OCI-LY7 (cell line): ENCODE measurements around the gene SLFN5. TPM values are rescaled to one million over a fixed set of nuclear protein-coding genes. Genes with fewer than 3 reads are reported as not detected.

Experiments used
- BruUV-seq: library from RNA; stranded (reverse); fragments of 400-500 nt; replicated peaks from 2 replicates; lab custom pipeline; 2021; lab: Mats Ljungman, UMichigan
- CTCF ChIA-PET: fragments of 300-600 bp; sonication (Branson Sonifier 250); formaldehyde crosslinking; loops from one replicate; lab custom pipeline; 2022; ENCODE audit warnings: antibody characterized with exemption; ENCODE audit not compliant: unreplicated experiment; lab: Charles Lee
- POLR2A ChIA-PET: fragments of 300-600 bp; sonication (Branson Sonifier 250); formaldehyde crosslinking; loops from one replicate; lab custom pipeline; 2022; ENCODE audit warnings: antibody characterized with exemption; lab: Charles Lee
- DNase-seq: peaks from one replicate; pipeline ENCODE4 v3.0.0-alpha.2; 2015; ENCODE audit warnings: low spot score
- H2AFZ ChIP-seq: fragments of 200-600 bp; sonication (generic), shearing (Covaris generic); 2 replicates; pipeline ENCODE4 v1.6.1; 2014; ENCODE audit warnings: mild to moderate bottlenecking, antibody characterized with exemption, low read length, moderate library complexity
- H3K27ac ChIP-seq: fragments of 200-600 bp; sonication (generic); 2 replicates; pipeline ENCODE4 v1.5.1; 2014; ENCODE audit warnings: mixed run types, low read depth, mild to moderate bottlenecking, moderate library complexity, low read length, inconsistent platforms; ENCODE audit not compliant: poor library complexity, severe bottlenecking
- H3K36me3 ChIP-seq: fragments of 200-600 bp; sonication (generic); 2 replicates; pipeline ENCODE4 v1.6.1; 2014; ENCODE audit warnings: mild to moderate bottlenecking, antibody characterized with exemption, low read length, moderate library complexity, mixed read lengths; ENCODE audit not compliant: insufficient read depth
- H3K4me1 ChIP-seq: fragments of 200-600 bp; sonication (generic); 2 replicates; pipeline ENCODE4 v1.5.1; 2014; ENCODE audit warnings: mild to moderate bottlenecking, low read length; ENCODE audit not compliant: insufficient read depth, poor library complexity, severe bottlenecking
- H3K4me2 ChIP-seq: fragments of 200-600 bp; sonication (generic); 2 replicates; pipeline ENCODE4 v1.6.1; 2014; ENCODE audit warnings: mild to moderate bottlenecking, low read length
- H3K4me3 ChIP-seq: fragments of 200-600 bp; sonication (generic); 2 replicates; pipeline ENCODE4 v1.5.1; 2014; ENCODE audit warnings: mild to moderate bottlenecking, low read depth, low read length; ENCODE audit not compliant: poor library complexity, severe bottlenecking
- H3K79me2 ChIP-seq: fragments of 200-600 bp; sonication (generic); 2 replicates; pipeline ENCODE4 v1.6.1; 2016; ENCODE audit warnings: low read depth, mild to moderate bottlenecking, low read length, moderate library complexity, mixed read lengths; ENCODE audit not compliant: insufficient read depth
- H3K9me2 ChIP-seq: fragments of 200-600 bp; sonication (generic); 2 replicates; pipeline ENCODE4 v1.6.1; 2016; ENCODE audit warnings: mild to moderate bottlenecking, low read length, mixed read lengths; ENCODE audit not compliant: insufficient read depth
- H3K9me3 ChIP-seq: fragments of 200-600 bp; sonication (generic); 2 replicates; pipeline ENCODE4 v1.6.1; 2014; ENCODE audit warnings: mild to moderate bottlenecking, mixed run types, low read length, mixed read lengths
- H4K20me1 ChIP-seq: fragments of 200-600 bp; sonication (generic); 2 replicates; pipeline ENCODE4 v1.6.1; 2014; ENCODE audit warnings: mild to moderate bottlenecking, antibody characterized with exemption, low read length, moderate library complexity, mixed read lengths; ENCODE audit not compliant: insufficient read depth
- EZH2phosphoT487 ChIP-seq: fragments of 200-600 bp; sonication (generic); IDR thresholded peaks from 2 replicates; pipeline ENCODE4 v1.6.1; 2018; ENCODE audit warnings: low read depth, borderline replicate concordance, mild to moderate bottlenecking, mixed run types, antibody characterized with exemption, low read length, moderate library complexity, mixed read lengths
- intact Hi-C: fragments of 100-400 bp; cut with micrococcal nuclease; formaldehyde crosslinking; loops from one replicate; pipeline ENCODE4 v1.10.0; 2022; ENCODE audit not compliant: unreplicated experiment
- total RNA-seq, 2 experiments: library from RNA; depleted of rRNA in 1 of 2; stranded (reverse); fragments of >200 nt in 1 of 2; shearing (Covaris generic) in 1 of 2; gene quantifications; 2 replicates each; pipeline ENCODE4 v1.2.3, GENCODE V29; 2014 to 2022
- TF ChIP-seq, protein P1 (sequence below): fragments of 200-600 bp; sonication (generic); conservative IDR thresholded peaks from 2 replicates; pipeline ENCODE4 v1.5.1; 2014; ENCODE audit warnings: mild to moderate bottlenecking, antibody characterized with exemption, low read length, moderate library complexity, mixed read lengths

The SLFN5 gene
- total RNA-seq, 2 experiments from 2014 or later: 0.38 to 1.1 TPM

DNA sequence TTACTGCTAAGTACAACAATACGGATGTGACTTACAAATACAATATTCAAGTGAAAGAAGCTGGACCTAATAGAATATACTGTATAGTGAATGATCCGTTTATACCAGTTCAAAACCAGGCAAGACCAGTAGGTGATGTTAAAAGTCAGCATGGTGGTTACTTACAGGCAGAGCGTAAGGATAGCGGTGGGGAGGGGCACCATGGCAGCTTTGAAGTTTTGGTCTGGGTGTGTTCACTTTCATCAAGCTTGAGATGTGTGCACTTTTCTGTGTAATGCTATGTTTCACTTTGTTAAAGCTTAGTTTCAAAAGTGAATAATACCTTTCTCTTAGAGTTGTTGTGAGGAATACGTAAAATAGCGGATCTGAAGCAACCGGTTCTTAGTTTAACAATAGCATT is 32.1 kb upstream of the SLFN5 start:
- TF ChIP-seq, protein P1, sequence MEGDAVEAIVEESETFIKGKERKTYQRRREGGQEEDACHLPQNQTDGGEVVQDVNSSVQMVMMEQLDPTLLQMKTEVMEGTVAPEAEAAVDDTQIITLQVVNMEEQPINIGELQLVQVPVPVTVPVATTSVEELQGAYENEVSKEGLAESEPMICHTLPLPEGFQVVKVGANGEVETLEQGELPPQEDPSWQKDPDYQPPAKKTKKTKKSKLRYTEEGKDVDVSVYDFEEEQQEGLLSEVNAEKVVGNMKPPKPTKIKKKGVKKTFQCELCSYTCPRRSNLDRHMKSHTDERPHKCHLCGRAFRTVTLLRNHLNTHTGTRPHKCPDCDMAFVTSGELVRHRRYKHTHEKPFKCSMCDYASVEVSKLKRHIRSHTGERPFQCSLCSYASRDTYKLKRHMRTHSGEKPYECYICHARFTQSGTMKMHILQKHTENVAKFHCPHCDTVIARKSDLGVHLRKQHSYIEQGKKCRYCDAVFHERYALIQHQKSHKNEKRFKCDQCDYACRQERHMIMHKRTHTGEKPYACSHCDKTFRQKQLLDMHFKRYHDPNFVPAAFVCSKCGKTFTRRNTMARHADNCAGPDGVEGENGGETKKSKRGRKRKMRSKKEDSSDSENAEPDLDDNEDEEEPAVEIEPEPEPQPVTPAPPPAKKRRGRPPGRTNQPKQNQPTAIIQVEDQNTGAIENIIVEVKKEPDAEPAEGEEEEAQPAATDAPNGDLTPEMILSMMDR: no peak
- no peak for TF ChIP-seq EZH2phosphoT487
- no peak for DNase-seq
- H3K4me1 ChIP-seq: no peaks in the 10 kb centered on the region
- H3K27ac ChIP-seq: no peak overlapping the region
- intact Hi-C loops: no loop called here
- H3K4me2 ChIP-seq: no peak overlapping the region
- no peaks in the 10 kb centered on the region for H4K20me1 ChIP-seq
- POLR2A ChIA-PET: no interaction called here
- no peaks in the 10 kb centered on the region for H3K9me2 ChIP-seq
- BruUV-seq: no TSS peak
- H3K9me3 ChIP-seq: no peaks in the 10 kb centered on the region
- H2AFZ ChIP-seq: no peak overlapping the region
- no peak overlapping the region for H3K4me3 ChIP-seq
- CTCF ChIA-PET: no interaction called here
- H3K79me2 ChIP-seq: no peaks in the 10 kb centered on the region
- H3K36me3 ChIP-seq: no peaks in the 10 kb centered on the region

GRCh38 chr17:35212668-35213067 is 30.2 kb upstream of the SLFN5 start:
- no peaks in the 10 kb centered on the region for H3K9me2 ChIP-seq
- H3K4me2 ChIP-seq: no peak overlapping the region
- BruUV-seq: no TSS peak
- intact Hi-C loops: no loop called here
- H3K27ac ChIP-seq: no peak overlapping the region
- H3K79me2 ChIP-seq: no peaks in the 10 kb centered on the region
- H4K20me1 ChIP-seq: no peaks in the 10 kb centered on the region
- no peaks in the 10 kb centered on the region for H3K9me3 ChIP-seq
- POLR2A ChIA-PET: no interaction called here
- no peaks in the 10 kb centered on the region for H3K4me1 ChIP-seq
- DNase-seq: no peak
- TF ChIP-seq EZH2phosphoT487: no peak
- TF ChIP-seq, protein P1: no peak
- CTCF ChIA-PET: interaction anchor here (0.5 kb wide), 1 partner anchor 41 kb away, joined by 3 read pairs; no protein-coding TSS in a partner anchor
- H2AFZ ChIP-seq: no peak overlapping the region
- no peak overlapping the region for H3K4me3 ChIP-seq
- no peaks in the 10 kb centered on the region for H3K36me3 ChIP-seq

DNA sequence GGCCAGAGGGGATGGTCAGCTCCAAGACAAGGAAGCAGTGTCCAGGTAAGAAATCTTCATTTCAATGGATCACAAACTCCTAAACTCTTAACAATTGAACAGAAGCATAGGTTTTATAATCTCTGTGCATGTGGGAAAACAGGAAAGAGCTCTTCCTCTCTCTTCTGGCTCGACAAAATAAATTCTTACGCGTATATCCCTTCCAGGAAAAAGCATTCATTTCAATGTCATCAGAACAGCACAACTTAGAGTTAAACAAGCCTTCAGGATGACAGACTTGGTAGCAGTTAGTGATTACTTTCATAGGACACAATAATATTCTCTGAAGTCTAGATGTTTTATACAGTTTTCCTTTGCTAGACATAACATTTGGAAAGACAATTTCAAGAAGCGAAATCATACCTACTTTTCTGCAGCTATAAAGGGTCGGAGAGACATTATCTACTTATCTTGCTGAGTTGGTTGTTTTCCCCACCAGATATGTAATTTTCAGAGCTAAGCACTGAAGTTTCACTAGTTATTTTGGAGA is 29.4 kb upstream of the SLFN5 start:
- H2AFZ ChIP-seq: no peak overlapping the region
- H3K4me2 ChIP-seq: no peak overlapping the region
- DNase-seq: no peak
- H3K4me1 ChIP-seq: no peaks in the 10 kb centered on the region
- intact Hi-C loops: no loop called here
- H3K79me2 ChIP-seq: no peaks in the 10 kb centered on the region
- no peaks in the 10 kb centered on the region for H4K20me1 ChIP-seq
- ChIA-PET POLR2A (no interaction called here), CTCF (interaction anchor here (0.5 kb wide), 1 partner anchor 40 kb away, joined by 3 read pairs; no protein-coding TSS in a partner anchor)
- no peak overlapping the region for H3K27ac ChIP-seq
- H3K36me3 ChIP-seq: no peaks in the 10 kb centered on the region
- H3K9me2 ChIP-seq: no peaks in the 10 kb centered on the region
- no peaks in the 10 kb centered on the region for H3K9me3 ChIP-seq
- no peak overlapping the region for H3K4me3 ChIP-seq
- TF ChIP-seq, protein P1: no peak
- TF ChIP-seq EZH2phosphoT487: no peak
- BruUV-seq: no TSS peak
